Measurements from ENCODE around the gene NAPSA.
"Not testable (repeated sequence)": the region's sequence is repeated elsewhere in the genome, so short reads cannot be mapped to it uniquely, and the experiment has no call there.

Gene NAPSA

GRCh38 chr19:50365434-50366306 is at the start of gene NAPSA:
Gene NAPSA (minus strand): TSS chr19:50365639. CDS start chr19:50365621, 18 bp downstream.
- no peak for DNase-seq

- no peak for DNase-seq
Observed at GRCh38 chr19:50413531-50413930, 48.1 kb upstream of the NAPSA start.

- no peak for DNase-seq
Observed at GRCh38 chr19:50413096-50413495, 47.7 kb upstream of the NAPSA start.

- no peak for DNase-seq
Observed at GRCh38 chr19:50412419-50412818, 47.0 kb upstream of the NAPSA start.

- no peak for DNase-seq
Observed at GRCh38 chr19:50410109-50410508, 44.7 kb upstream of the NAPSA start.

- DNase-seq, result no peak
Observed at GRCh38 chr19:50409347-50409746, 43.9 kb upstream of the NAPSA start.

GRCh38 chr19:50406829-50407228 is 41.4 kb upstream of the NAPSA start:
- no peak for DNase-seq

- DNase-seq, result no peak
Observed at GRCh38 chr19:50406156-50406820, 40.8 kb upstream of the NAPSA start.

GRCh38 chr19:50402544-50403301 is 37.3 kb upstream of the NAPSA start:
- DNase-seq, result no peak

- no peak for DNase-seq
Observed at GRCh38 chr19:50401605-50402450, 36.4 kb upstream of the NAPSA start.

GRCh38 chr19:50399368-50399745 is 33.9 kb upstream of the NAPSA start:
- DNase-seq, result no peak

- no peak for DNase-seq
Observed at GRCh38 chr19:50398675-50399367, 33.4 kb upstream of the NAPSA start.

- DNase-seq, result no peak
Observed at GRCh38 chr19:50394017-50394416, 28.6 kb upstream of the NAPSA start.

GRCh38 chr19:50393589-50393988 is 28.1 kb upstream of the NAPSA start:
- no peak for DNase-seq

GRCh38 chr19:50392759-50393158 is 27.3 kb upstream of the NAPSA start:
- DNase-seq, result no peak

GRCh38 chr19:50390952-50391351 is 25.5 kb upstream of the NAPSA start:
- not testable (repeated sequence) for DNase-seq

GRCh38 chr19:50390295-50390694 is 24.9 kb upstream of the NAPSA start:
- DNase-seq, result not testable (repeated sequence)

- DNase-seq, result no peak
Observed at GRCh38 chr19:50387868-50388245, 22.4 kb upstream of the NAPSA start.

GRCh38 chr19:50387176-50387867 is 21.9 kb upstream of the NAPSA start:
- no peak for DNase-seq

GRCh38 chr19:50384685-50385535 is 19.5 kb upstream of the NAPSA start:
- DNase-seq, result no peak

Data from NCI-H1436 treated with DMSO at 0.1 percent for 48 hours (cell line).